Loucy (cell line): ENCODE data around the gene NUTF2.

Source experiments
- H2AFZ ChIP-seq: fragments of 200-600 bp; sonication (generic); 2 replicates; pipeline ENCODE4 v1.6.0; 2016; ENCODE audit warnings: antibody characterized with exemption, mild to moderate bottlenecking, low read length, moderate library complexity
- H3F3A ChIP-seq: fragments of 200-600 bp; 2 replicates; pipeline ENCODE4 v1.6.0; 2016; ENCODE audit warnings: antibody characterized with exemption, low read depth, mild to moderate bottlenecking
- H3K27me3 ChIP-seq: fragments of 200-600 bp; sonication (generic); 2 replicates; pipeline ENCODE4 v1.6.1; 2014; ENCODE audit warnings: low read length, mild to moderate bottlenecking; ENCODE audit not compliant: insufficient read depth, poor library complexity, severe bottlenecking
- H3K36me3 ChIP-seq: fragments of 200-600 bp; sonication (generic); 2 replicates; pipeline ENCODE4 v1.6.1; 2016; ENCODE audit warnings: low read length; ENCODE audit not compliant: insufficient read depth
- H3K4me1 ChIP-seq: fragments of 200-600 bp; sonication (generic); 2 replicates; pipeline ENCODE4 v1.5.1; 2014; ENCODE audit warnings: low read length, mild to moderate bottlenecking; ENCODE audit not compliant: insufficient read depth, poor library complexity, severe bottlenecking
- H3K4me2 ChIP-seq: fragments of 200-600 bp; sonication (generic); 2 replicates; pipeline ENCODE4 v1.6.0; 2014; ENCODE audit warnings: antibody characterized with exemption, low read length, low read depth, mild to moderate bottlenecking; ENCODE audit not compliant: poor library complexity, severe bottlenecking
- H3K4me3 ChIP-seq: fragments of 200-600 bp; sonication (generic); 2 replicates; pipeline ENCODE4 v1.5.1; 2014; ENCODE audit warnings: low read length, mild to moderate bottlenecking, mixed read lengths; ENCODE audit not compliant: poor library complexity, severe bottlenecking
- H3K79me2 ChIP-seq: fragments of 200-600 bp; sonication (generic); 2 replicates; pipeline ENCODE4 v1.6.1; 2014; ENCODE audit warnings: low read length; ENCODE audit not compliant: insufficient read depth
- H3K9ac ChIP-seq: fragments of 200-600 bp; sonication (generic); 2 replicates; pipeline ENCODE4 v1.6.0; 2014; ENCODE audit warnings: mild to moderate bottlenecking, low read depth, low read length, moderate library complexity; ENCODE audit not compliant: poor library complexity, severe bottlenecking
- H3K9me2 ChIP-seq: fragments of 200-600 bp; sonication (generic); replicated peaks from 2 replicates; pipeline ENCODE4 v1.6.1; 2016; ENCODE audit warnings: low read depth, low read length, mixed read lengths
- H3K9me3 ChIP-seq: fragments of 200-600 bp; sonication (generic); 2 replicates; pipeline ENCODE4 v1.6.1; 2014; ENCODE audit warnings: mild to moderate bottlenecking, antibody characterized with exemption, low read length, low read depth; ENCODE audit not compliant: insufficient read depth
- H4K20me1 ChIP-seq: fragments of 200-600 bp; sonication (generic); 2 replicates; pipeline ENCODE4 v1.6.0; 2014; ENCODE audit warnings: antibody characterized with exemption, low read length, mild to moderate bottlenecking; ENCODE audit not compliant: insufficient read depth, poor library complexity, severe bottlenecking
- CTCF ChIP-seq: fragments of 200-600 bp; sonication (generic); conservative IDR thresholded peaks from 2 replicates; pipeline ENCODE4 v1.5.1; 2014; ENCODE audit warnings: mild to moderate bottlenecking, antibody characterized with exemption, low read length
- EZH2phosphoT487 ChIP-seq: fragments of 200-600 bp; IDR thresholded peaks from 2 replicates; pipeline ENCODE4 v1.6.1; 2018; ENCODE audit warnings: antibody characterized with exemption, mild to moderate bottlenecking, moderate library complexity, borderline replicate concordance

Gene NUTF2

GRCh38 chr16:67855789-67856188 lies 9.1 kb downstream of the NUTF2 start:
- Histone ChIP-seq H3K27me3 (no peaks in the 10 kb centered on the region), H4K20me1 (peaks cover 44% of the 10 kb centered on the region), H3K79me2 (peaks cover 94% of the 10 kb centered on the region)

GRCh38 chr16:67856927-67857546 lies 10.3 kb downstream of the NUTF2 start:
- no peak overlapping the region for H3K4me3 ChIP-seq

More at GRCh38 chr16:67855789-67856188, 9.1 kb downstream of the NUTF2 start:
- no peaks in the 10 kb centered on the region for H3K9me2 ChIP-seq
- H3F3A ChIP-seq, result no peaks in the 10 kb centered on the region
- no peak overlapping the region for H3K4me3 ChIP-seq
- no peaks in the 10 kb centered on the region for H3K9me3 ChIP-seq
- H3K4me1 ChIP-seq, result peaks cover 11% of the 10 kb centered on the region
- H3K9ac ChIP-seq, result no peak overlapping the region
- H3K4me2 ChIP-seq, result no peak overlapping the region
- H3K36me3 ChIP-seq, result peaks cover 8% of the 10 kb centered on the region; the same call in 1 of the 2 replicates
- H2AFZ ChIP-seq, result no peak overlapping the region
- TF ChIP-seq EZH2phosphoT487, result no peak
- no peak for TF ChIP-seq CTCF

GRCh38 chr16:67857547-67858233 lies 11.0 kb downstream of the NUTF2 start:
- H3F3A ChIP-seq, result no peaks in the 10 kb centered on the region
- no peak overlapping the region for H2AFZ ChIP-seq
- H4K20me1 ChIP-seq, result peaks cover 42% of the 10 kb centered on the region
- no peaks in the 10 kb centered on the region for H3K9me2 ChIP-seq
- no peak for TF ChIP-seq EZH2phosphoT487
- TF ChIP-seq CTCF, result no peak
- no peak overlapping the region for H3K4me3 ChIP-seq
- H3K36me3 ChIP-seq, result peaks cover 22% of the 10 kb centered on the region; the same call in 1 of the 2 replicates
- no peaks in the 10 kb centered on the region for H3K27me3 ChIP-seq
- H3K4me2 ChIP-seq, result no peak overlapping the region
- peaks cover 97% of the 10 kb centered on the region for H3K79me2 ChIP-seq
- no peak overlapping the region for H3K9ac ChIP-seq
- H3K4me1 ChIP-seq, result peaks cover 11% of the 10 kb centered on the region
- H3K9me3 ChIP-seq, result no peaks in the 10 kb centered on the region

More at GRCh38 chr16:67856927-67857546, 10.3 kb downstream of the NUTF2 start:
- Histone ChIP-seq H3F3A (no peaks in the 10 kb centered on the region), H3K9ac (no peak overlapping the region), H3K79me2 (peaks cover 94% of the 10 kb centered on the region), H2AFZ (no peak overlapping the region), H3K27me3 (no peaks in the 10 kb centered on the region), H3K4me2 (no peak overlapping the region), H3K4me1 (peaks cover 11% of the 10 kb centered on the region), H3K9me3 (no peaks in the 10 kb centered on the region), H3K9me2 (no peaks in the 10 kb centered on the region), H4K20me1 (peaks cover 42% of the 10 kb centered on the region), H3K36me3 (peaks cover 21% of the 10 kb centered on the region; the same call in 1 of the 2 replicates)
- no peak for TF ChIP-seq CTCF
- TF ChIP-seq EZH2phosphoT487, result no peak
